WTC11 (cell line): Measurements from ENCODE around the gene KCTD3. TPM values are rescaled to one million over a fixed set of nuclear protein-coding genes. Genes with fewer than 3 reads are reported as not detected.

Source experiments
- ATAC-seq: fragments of 200-7000 bp; cut with Tn5 transposase; 2 replicates; pipeline ENCODE4 v1.10.0; 2021; ENCODE audit warnings: mild to moderate bottlenecking, moderate library complexity
- CTCF ChIA-PET: fragments of 300-600 bp; sonication (Branson Sonifier 250); formaldehyde crosslinking; loops from one replicate; lab custom pipeline; 2021; ENCODE audit warnings: antibody characterized with exemption; lab: Charles Lee
- POLR2A ChIA-PET: fragments of 350-600 bp; sonication (Branson Sonifier 250); formaldehyde crosslinking; loops from one replicate; lab custom pipeline; 2021; ENCODE audit warnings: antibody characterized with exemption; lab: Charles Lee
- DNase-seq: peaks from one replicate; pipeline ENCODE4 v3.0.0; 2021; ENCODE audit warnings: low spot score
- H3K27ac Mint-ChIP-seq: 2 replicates; pipeline ENCODE4 v1.8.0; 2021; ENCODE audit warnings: mixed read lengths
- H3K27me3 Mint-ChIP-seq: 2 replicates; pipeline ENCODE4 v1.8.0; 2021; ENCODE audit warnings: low read depth, mild to moderate bottlenecking, moderate library complexity, mixed read lengths
- H3K36me3 Mint-ChIP-seq: 2 replicates; pipeline ENCODE4 v1.8.0; 2021; ENCODE audit warnings: mixed read lengths
- H3K4me1 Mint-ChIP-seq: 2 replicates; pipeline ENCODE4 v1.8.0; 2022; ENCODE audit warnings: mixed read lengths
- H3K4me3 Mint-ChIP-seq: 2 replicates; pipeline ENCODE4 v1.8.0; 2021; ENCODE audit warnings: mild to moderate bottlenecking, moderate library complexity, mixed read lengths
- H3K9me3 Mint-ChIP-seq: 2 replicates; pipeline ENCODE4 v1.8.0; 2021; ENCODE audit warnings: mixed read lengths
- AR ChIP-seq: fragments of 250-450 bp; sonication (Bioruptor Pico); IDR thresholded peaks from 2 replicates; pipeline ENCODE4 v1.9.0; 2021; ENCODE audit warnings: mild to moderate bottlenecking
- CBFB ChIP-seq: sonication (generic); formaldehyde crosslinking; IDR thresholded peaks from 2 replicates; pipeline ENCODE4 v1.8.1; 2022; ENCODE audit warnings: mild to moderate bottlenecking, low read depth, missing genetic modification reagents
- E2F1 ChIP-seq: sonication (generic); formaldehyde crosslinking; IDR thresholded peaks from 2 replicates; pipeline ENCODE4 v1.8.0; 2022; ENCODE audit warnings: mild to moderate bottlenecking, missing genetic modification reagents
- ESRRA ChIP-seq: sonication (generic); formaldehyde crosslinking; IDR thresholded peaks from 2 replicates; pipeline ENCODE4 v1.8.1; 2022; ENCODE audit warnings: mild to moderate bottlenecking, missing genetic modification reagents, borderline replicate concordance
- FOXJ3 ChIP-seq: sonication (generic); formaldehyde crosslinking; IDR thresholded peaks from 2 replicates; pipeline ENCODE4 v1.9.0; 2021; ENCODE audit warnings: missing genetic modification reagents, mild to moderate bottlenecking, borderline replicate concordance
- HMGXB4 ChIP-seq: sonication (generic); formaldehyde crosslinking; IDR thresholded peaks from 2 replicates; pipeline ENCODE4 v1.8.1; 2023; ENCODE audit warnings: mild to moderate bottlenecking, moderate library complexity, missing genetic modification reagents
- KAT7 ChIP-seq: sonication (generic); formaldehyde crosslinking; IDR thresholded peaks from 2 replicates; pipeline ENCODE4 v1.8.1; 2023; ENCODE audit warnings: missing genetic modification reagents, mild to moderate bottlenecking, borderline replicate concordance
- MXD4 ChIP-seq: fragments of 250-450 bp; sonication (Bioruptor Pico); IDR thresholded peaks from 2 replicates; pipeline ENCODE4 v1.8.0; 2021; ENCODE audit warnings: mild to moderate bottlenecking, moderate library complexity, borderline replicate concordance
- MYBL2 ChIP-seq: sonication (generic); formaldehyde crosslinking; IDR thresholded peaks from 2 replicates; pipeline ENCODE4 v1.8.1; 2023; ENCODE audit warnings: mild to moderate bottlenecking, moderate library complexity, missing genetic modification reagents
- NFYB ChIP-seq: sonication (generic); formaldehyde crosslinking; conservative IDR thresholded peaks from 2 replicates; pipeline ENCODE4 v1.8.0; 2022; ENCODE audit warnings: low read depth, missing genetic modification reagents
- RORB ChIP-seq: fragments of 250-450 bp; sonication (Bioruptor Pico); IDR thresholded peaks from 2 replicates; pipeline ENCODE4 v1.9.0; 2021; ENCODE audit warnings: mild to moderate bottlenecking
- SP1 ChIP-seq: sonication (generic); formaldehyde crosslinking; conservative IDR thresholded peaks from 2 replicates; pipeline ENCODE4 v1.8.1; 2022; ENCODE audit warnings: missing genetic modification reagents
- ZBTB43 ChIP-seq: sonication (generic); formaldehyde crosslinking; IDR thresholded peaks from 2 replicates; pipeline ENCODE4 v1.8.1; 2023; ENCODE audit warnings: mild to moderate bottlenecking, missing genetic modification reagents
- ZNF232 ChIP-seq: sonication (generic); formaldehyde crosslinking; IDR thresholded peaks from 2 replicates; pipeline ENCODE4 v1.8.0; 2022; ENCODE audit warnings: mild to moderate bottlenecking, missing genetic modification reagents
- ZNF423 ChIP-seq: fragments of 250-450 bp; sonication (Bioruptor Pico); IDR thresholded peaks from 2 replicates; pipeline ENCODE4 v2.1.2; 2022; ENCODE audit warnings: mild to moderate bottlenecking, moderate library complexity
- total RNA-seq: library from RNA; stranded (reverse); gene quantifications from 3 replicates; pipeline ENCODE4 v1.2.3, GENCODE V29; 2021

The KCTD3 gene
- total RNA-seq, 1 experiment from 2014 or later = 55.6 TPM

- TF ChIP-seq ESRRA (CRISPR knock-in tag) (no peak), FOXJ3 (CRISPR knock-in tag) (no peak), AR (no peak)
Measured at GRCh38 chr1:215590779-215591491, 23.8 kb downstream of the KCTD3 start (continued).

GRCh38 chr1:215594640-215595039, 27.5 kb downstream of the KCTD3 start:
- DNase-seq (no peak), ATAC-seq (no peak)
- peaks cover 34% of the 10 kb centered on the region for H3K36me3 Mint-ChIP-seq
- no peak overlapping the region for H3K27ac Mint-ChIP-seq
- ChIA-PET POLR2A (no interaction called here), CTCF (no interaction called here)
- H3K27me3 Mint-ChIP-seq = no peaks in the 10 kb centered on the region
- no peak for TF ChIP-seq MXD4 (CRISPR knock-in tag)
- TF ChIP-seq E2F1 = no peak
- no peak for TF ChIP-seq RORB
- no peak for TF ChIP-seq ZNF232
- no peak for TF ChIP-seq KAT7
- H3K4me1 Mint-ChIP-seq = peaks cover 19% of the 10 kb centered on the region
- H3K9me3 Mint-ChIP-seq = no peaks in the 10 kb centered on the region
- H3K4me3 Mint-ChIP-seq = no peak overlapping the region

GRCh38 chr1:215595231-215595630, 28.1 kb downstream of the KCTD3 start:
- CTCF ChIA-PET = no interaction called here
- Mint-ChIP-seq H3K27me3 (no peaks in the 10 kb centered on the region), H3K36me3 (peaks cover 31% of the 10 kb centered on the region)
- DNase-seq = no peak
- TF ChIP-seq MYBL2 (CRISPR knock-in tag) = no peak
- no peak for TF ChIP-seq ZNF423 (CRISPR knock-in tag)
- TF ChIP-seq ZBTB43 = no peak
- no peak for TF ChIP-seq HMGXB4 (CRISPR knock-in tag)
- TF ChIP-seq NFYB (CRISPR knock-in tag) = no peak
- no peak for TF ChIP-seq CBFB (CRISPR knock-in tag)
- TF ChIP-seq SP1 (CRISPR knock-in tag) = no peak
- TF ChIP-seq, all 79 proteins: peak for 0
- POLR2A ChIA-PET = no interaction called here
- H3K9me3 Mint-ChIP-seq = no peaks in the 10 kb centered on the region
- ATAC-seq = no peak
- H3K27ac Mint-ChIP-seq = no peak overlapping the region
- H3K4me3 Mint-ChIP-seq = no peak overlapping the region
- peaks cover 24% of the 10 kb centered on the region for H3K4me1 Mint-ChIP-seq
